ENCODE measurements around the gene SLC6A3. TPM values are rescaled to one million over a fixed set of nuclear protein-coding genes. Genes with fewer than 3 reads are reported as not detected.

The SLC6A3 gene
- total and polyA plus RNA-seq, 9 of the 15 experiments (the other 6 are each of a cell fraction or from before 2014, with no cell fraction given): not detected

GRCh38 chr5:1344975-1345838, 100.0 kb downstream of the SLC6A3 start, which contains the start of gene CLPTM1L (continued):
- TF ChIP-seq ZNF764 (CRISPR knock-in tag; IDR thresholded peaks at IDR 0.05; ENCODE audit: low read depth) (no peak), ADNP (tag; IDR thresholded peaks at IDR 0.05) (no peak), ARID2 (IDR thresholded peaks at IDR 0.05) (no peak), MBD2 (IDR thresholded peaks at IDR 0.05; ENCODE audit: borderline replicate concordance, low read depth) (peak; percentile 38; the same call in 1 of the 2 replicates), SNIP1 (IDR thresholded peaks at IDR 0.05; ENCODE audit: low read depth) (no peak), FOXA1 (IDR thresholded peaks at IDR 0.05; ENCODE audit: borderline replicate concordance) (no peak), NFATC3 (IDR thresholded peaks at IDR 0.05) (no peak), TOE1 (IDR thresholded peaks at IDR 0.05; ENCODE audit: borderline replicate concordance) (no peak), TOE1 (CRISPR knock-in tag; IDR thresholded peaks at IDR 0.05; ENCODE audit: borderline replicate concordance, low read depth) (no peak), CTBP1 (IDR thresholded peaks at IDR 0.05; ENCODE audit: borderline replicate concordance) (peak; percentile 64; the same call in 1 of the 2 replicates), HINFP (tag; conservative IDR thresholded peaks at IDR 0.05; ENCODE audit: low read depth) (no peak), RAD21 (CRISPR knock-in tag; conservative IDR thresholded peaks at IDR 0.05 in 1 of 2, IDR thresholded peaks at IDR 0.05 in 1 of 2) (no peak), ZNF507 (tag; conservative IDR thresholded peaks at IDR 0.05) (no peak), NBN (IDR thresholded peaks at IDR 0.05; ENCODE audit: low read depth) (no peak), GTF2B (IDR thresholded peaks at IDR 0.05; ENCODE audit: extremely low read depth, insufficient read length) (no peak), HCFC1 (IDR thresholded peaks at IDR 0.05; ENCODE audit: low read depth, low read length) (peak; percentile 96), ZFP1 (CRISPR knock-in tag; IDR thresholded peaks at IDR 0.05) (no peak), POLR2AphosphoS5 (IDR thresholded peaks at IDR 0.05; ENCODE audit: control insufficient read depth, insufficient read depth, low read depth, low read length) (peak; percentile 80), PRDM10 (IDR thresholded peaks at IDR 0.05; ENCODE audit: partially characterized antibody) (no peak), FOXP1 (CRISPR knock-in tag; IDR thresholded peaks at IDR 0.05) (no peak), MTA2 (IDR thresholded peaks at IDR 0.05; ENCODE audit: low read depth) (no peak)
